Neural progenitor cell (in vitro differentiated cells): ENCODE measurements around the gene KLRC4.
"Not testable (repeated sequence)": the region's sequence is repeated elsewhere in the genome, so short reads cannot be mapped to it uniquely, and the experiment has no call there.

Experiments used
- CTCF ChIP-seq: fragments of 200-600 bp; sonication (generic); IDR thresholded peaks from 2 replicates; pipeline ENCODE4 v1.5.1; 2017; ENCODE audit warnings: antibody characterized with exemption, mild to moderate bottlenecking
- EZH2 ChIP-seq: fragments of 200-600 bp; sonication (generic); IDR thresholded peaks from 2 replicates; pipeline ENCODE4 v1.6.1; 2017; ENCODE audit warnings: antibody characterized with exemption, mild to moderate bottlenecking, moderate library complexity

- not testable (repeated sequence) for TF ChIP-seq CTCF, EZH2
Observed at GRCh38 chr12:10424260-10424899, 14.8 kb upstream of the KLRC4 start.
